Hematopoietic multipotent progenitor cell treated with erythropoietin and hydrocortisone succinate and interleukin-3 and kit ligand, for 8 days (in vitro differentiated cells): ENCODE measurements around the gene RNFT2.
"Not testable (repeated sequence)": the region's sequence is repeated elsewhere in the genome, so short reads cannot be mapped to it uniquely, and the experiment has no call there.

Experiments used
- DNase-seq: peaks from one replicate; pipeline ENCODE4 v3.0.0-alpha.2; 2015

The RNFT2 gene

GRCh38 chr12:116745554-116745953, 7.4 kb downstream of the RNFT2 start:
- DNase-seq, result no peak

- no peak for DNase-seq
These were observed 11.8 kb downstream of the RNFT2 start for GRCh38 chr12:116749884-116750283.

- DNase-seq, result no peak
These were observed 12.2 kb downstream of the RNFT2 start for GRCh38 chr12:116750298-116750697.

GRCh38 chr12:116754097-116754496, 16.0 kb downstream of the RNFT2 start:
- DNase-seq, result not testable (repeated sequence)

GRCh38 chr12:116754783-116755182, 16.7 kb downstream of the RNFT2 start:
- not testable (repeated sequence) for DNase-seq

GRCh38 chr12:116759783-116760621, 21.9 kb downstream of the RNFT2 start:
- DNase-seq, result peak; percentile 40

- DNase-seq, result no peak
These were observed 22.5 kb downstream of the RNFT2 start for GRCh38 chr12:116760622-116761020.

- no peak for DNase-seq
These were observed 23.4 kb downstream of the RNFT2 start for GRCh38 chr12:116761499-116761898.

GRCh38 chr12:116765271-116765670, 27.2 kb downstream of the RNFT2 start:
- no peak for DNase-seq

- no peak for DNase-seq
These were observed 28.2 kb downstream of the RNFT2 start for GRCh38 chr12:116766285-116766684.

GRCh38 chr12:116766746-116767145, 28.6 kb downstream of the RNFT2 start:
- no peak for DNase-seq

- DNase-seq, result no peak
These were observed 33.5 kb downstream of the RNFT2 start for GRCh38 chr12:116771651-116772050.

- no peak for DNase-seq
These were observed 35.2 kb downstream of the RNFT2 start for GRCh38 chr12:116773276-116773731.

GRCh38 chr12:116774020-116774419, 35.9 kb downstream of the RNFT2 start:
- no peak for DNase-seq

GRCh38 chr12:116777245-116777644, 39.1 kb downstream of the RNFT2 start:
- no peak for DNase-seq

GRCh38 chr12:116779597-116779996, 41.5 kb downstream of the RNFT2 start:
- DNase-seq, result no peak

- no peak for DNase-seq
These were observed 42.8 kb downstream of the RNFT2 start for GRCh38 chr12:116780942-116781341.

GRCh38 chr12:116783525-116784237, 45.6 kb downstream of the RNFT2 start:
- DNase-seq, result no peak

- peak; percentile 7 for DNase-seq
These were observed 46.1 kb downstream of the RNFT2 start for GRCh38 chr12:116784238-116784612.

GRCh38 chr12:116789562-116789961, 51.4 kb downstream of the RNFT2 start:
- not testable (repeated sequence) for DNase-seq

GRCh38 chr12:116790066-116790465, 52.0 kb downstream of the RNFT2 start:
- no peak for DNase-seq

GRCh38 chr12:116792403-116792802, 54.3 kb downstream of the RNFT2 start:
- DNase-seq, result no peak

GRCh38 chr12:116794725-116795124, 56.6 kb downstream of the RNFT2 start:
- DNase-seq, result no peak

- DNase-seq, result no peak
These were observed 59.8 kb downstream of the RNFT2 start for GRCh38 chr12:116797885-116798284.
